ENCODE data around the gene KMO. TPM values are rescaled to one million over a fixed set of nuclear protein-coding genes. Genes with fewer than 3 reads are reported as not detected.

KMO gene
- total and polyA plus RNA-seq, 2 of the 8 experiments (the other 6 are each of a cell fraction or from before 2014, with no cell fraction given), result not detected

DNA sequence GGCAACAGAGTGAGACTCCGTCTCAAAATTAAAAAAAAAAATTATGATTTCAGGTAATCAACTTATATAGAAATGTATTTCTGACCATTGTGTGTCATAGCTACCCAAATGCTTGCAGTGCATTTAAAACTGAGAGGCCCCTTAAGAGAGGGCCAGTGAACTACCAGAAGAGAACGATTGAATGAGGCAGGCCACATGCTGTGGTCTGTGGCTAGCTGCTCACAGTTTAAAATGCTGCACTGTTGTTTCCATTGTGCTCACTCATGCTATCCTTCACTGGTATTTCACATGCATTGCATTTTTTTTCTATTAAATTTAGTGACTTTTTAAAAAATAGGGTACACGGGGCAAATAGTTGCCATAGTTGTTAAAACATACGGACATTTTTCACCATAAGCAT is 82.0 kb downstream of the KMO start:
- Histone ChIP-seq H2BK20ac (ENCODE audit: low read length) (no peak overlapping the region), H2AK5ac (ENCODE audit: low read depth, low read length) (no peak overlapping the region), H2AFZ (ENCODE audit: low read length) (no peak overlapping the region), H3K56ac (replicated peaks; ENCODE audit: insufficient read length, low read depth, low read length) (no peak overlapping the region), H3K27me3 (replicated peaks in 1 of 4; ENCODE audit: control insufficient read depth in 3 of 4, extremely low read depth in 1 of 4, insufficient read depth in 3 of 4, low read length in 3 of 4) (peaks cover 0 to 1% (median 0%) of the 10 kb centered on the region in 4 experiments; a peak in 1 of 7 replicates), H3K27ac (ENCODE audit: low read depth, low read length) (no peak overlapping the region), H2BK12ac (ENCODE audit: low read depth, low read length) (no peak overlapping the region), H3K9ac (replicated peaks in 1 of 4; ENCODE audit: extremely low read depth in 1 of 4, low read depth in 3 of 4, low read length in 3 of 4) (no peak overlapping the region), H3K23ac (ENCODE audit: insufficient read length) (no peak overlapping the region), H3K4me2 (ENCODE audit: insufficient read depth in 1 of 2, low read depth in 2 of 2, low read length in 2 of 2) (no peak overlapping the region), H3K14ac (ENCODE audit: insufficient read length) (no peak overlapping the region), H3K4me3 (ENCODE audit: extremely low read depth in 1 of 4, insufficient read depth in 2 of 4, low read depth in 3 of 4, low read length in 4 of 4) (no peak overlapping the region), H3K36me3 (ENCODE audit: control insufficient read depth in 2 of 4, insufficient read depth in 4 of 4, low read length in 3 of 4) (no peaks in the 10 kb centered on the region), H3K9me3 (ENCODE audit: insufficient read depth in 2 of 2, low read depth in 1 of 2, low read length in 1 of 2) (no peaks in the 10 kb centered on the region), H2BK5ac (ENCODE audit: low read depth, low read length) (no peak overlapping the region), H3K18ac (ENCODE audit: extremely low read depth, low read length) (no peak overlapping the region), H4K5ac (ENCODE audit: insufficient read length, low read depth, low read length) (no peak overlapping the region), H2BK15ac (ENCODE audit: low read length) (no peak overlapping the region), H3K4me1 (replicated peaks in 1 of 4; ENCODE audit: control insufficient read depth in 3 of 4, insufficient read depth in 4 of 4, low read length in 3 of 4) (no peaks in the 10 kb centered on the region), H2BK120ac (replicated peaks; ENCODE audit: low read depth, low read length) (no peak overlapping the region), H4K91ac (replicated peaks; ENCODE audit: insufficient read length, low read length) (no peak overlapping the region), H4K20me1 (replicated peaks in 1 of 2; ENCODE audit: control insufficient read depth in 1 of 2, insufficient read depth in 2 of 2, low read length in 2 of 2) (peaks cover 1 to 2% of the 10 kb centered on the region in 2 experiments), H4K8ac (ENCODE audit: extremely low read depth, insufficient read depth, low read length) (no peak overlapping the region), H3K79me1 (ENCODE audit: low read depth, low read length) (no peaks in the 10 kb centered on the region), H3K4ac (replicated peaks; ENCODE audit: insufficient read length, low read depth, low read length) (no peak overlapping the region), H3K23me2 (ENCODE audit: low read depth, low read length) (no peaks in the 10 kb centered on the region), H3K79me2 (ENCODE audit: control insufficient read depth in 1 of 2, insufficient read depth in 2 of 2, low read length in 2 of 2) (no peaks in the 10 kb centered on the region)
- DNase-seq (ENCODE audit: low read depth in 1 of 2, low spot score in 2 of 2) (no peak), FAIRE-seq (no peak)
- CTCF ChIA-PET (ENCODE audit: partially characterized antibody), result interaction anchor here (0.6 to 1.4 kb wide), 4 partner anchors 9 to 619 kb away, joined by 3 to 4 read pairs (median 3); no protein-coding TSS in a partner anchor
- POLR2A ChIA-PET (ENCODE audit: partially characterized antibody), result no interaction called here
- WGBS, 2 experiments (ENCODE audit: extremely low coverage in 1 of 2, insufficient coverage in 1 of 2, insufficient read length in 1 of 2, insufficient replicate concordance in 2 of 2, low coverage in 1 of 2, low lambda C conversion rate in 2 of 2, missing lambda C conversion rate in 1 of 2), result 89% methylated on average over 4 of the region's 4 CpGs; no CpG with 5 or more reads in 1 of the 2 experiments
- no peak for TF ChIP-seq SAP30 (IDR thresholded peaks at IDR 0.05; ENCODE audit: insufficient read depth, insufficient replicate concordance, low read length)
- TF ChIP-seq HDAC2 (IDR thresholded peaks at IDR 0.05; ENCODE audit: borderline replicate concordance in 1 of 2, low read depth in 2 of 2, low read length in 2 of 2), result no peak
- TF ChIP-seq ZNF274 (IDR thresholded peaks at IDR 0.05; ENCODE audit: borderline replicate concordance, extremely low read depth, low read length), result no peak
- no peak for TF ChIP-seq KDM1A (IDR thresholded peaks at IDR 0.05; ENCODE audit: borderline replicate concordance, low read length)
- no peak for TF ChIP-seq RBBP5 (IDR thresholded peaks at IDR 0.05; ENCODE audit: borderline replicate concordance, low read depth, low read length)
- no peak for TF ChIP-seq TEAD4 (IDR thresholded peaks at IDR 0.05; ENCODE audit: low read depth, low read length)
- TF ChIP-seq, protein P1, sequence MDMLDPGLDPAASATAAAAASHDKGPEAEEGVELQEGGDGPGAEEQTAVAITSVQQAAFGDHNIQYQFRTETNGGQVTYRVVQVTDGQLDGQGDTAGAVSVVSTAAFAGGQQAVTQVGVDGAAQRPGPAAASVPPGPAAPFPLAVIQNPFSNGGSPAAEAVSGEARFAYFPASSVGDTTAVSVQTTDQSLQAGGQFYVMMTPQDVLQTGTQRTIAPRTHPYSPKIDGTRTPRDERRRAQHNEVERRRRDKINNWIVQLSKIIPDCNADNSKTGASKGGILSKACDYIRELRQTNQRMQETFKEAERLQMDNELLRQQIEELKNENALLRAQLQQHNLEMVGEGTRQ (IDR thresholded peaks at IDR 0.05; ENCODE audit: low read length), result no peak
- TF ChIP-seq SUZ12 (IDR thresholded peaks at IDR 0.05; ENCODE audit: low read length), result no peak
- TF ChIP-seq SRF (IDR thresholded peaks at IDR 0.05; ENCODE audit: low read depth, low read length), result no peak
- TF ChIP-seq, protein P2, sequence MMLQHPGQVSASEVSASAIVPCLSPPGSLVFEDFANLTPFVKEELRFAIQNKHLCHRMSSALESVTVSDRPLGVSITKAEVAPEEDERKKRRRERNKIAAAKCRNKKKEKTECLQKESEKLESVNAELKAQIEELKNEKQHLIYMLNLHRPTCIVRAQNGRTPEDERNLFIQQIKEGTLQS (IDR thresholded peaks at IDR 0.05; ENCODE audit: insufficient read depth, low read depth, low read length), result no peak
- TF ChIP-seq, protein P3, sequence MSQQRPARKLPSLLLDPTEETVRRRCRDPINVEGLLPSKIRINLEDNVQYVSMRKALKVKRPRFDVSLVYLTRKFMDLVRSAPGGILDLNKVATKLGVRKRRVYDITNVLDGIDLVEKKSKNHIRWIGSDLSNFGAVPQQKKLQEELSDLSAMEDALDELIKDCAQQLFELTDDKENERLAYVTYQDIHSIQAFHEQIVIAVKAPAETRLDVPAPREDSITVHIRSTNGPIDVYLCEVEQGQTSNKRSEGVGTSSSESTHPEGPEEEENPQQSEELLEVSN (IDR thresholded peaks at IDR 0.05), result no peak
